Mucosa of rectum (tissue), 2 donors: Measurements from ENCODE around the gene RBMX.
"Not testable (repeated sequence)": the region's sequence is repeated elsewhere in the genome, so short reads cannot be mapped to it uniquely, and the experiment has no call there.

Experiments
- H3K27ac ChIP-seq, 2 donors: one replicate each; pipeline ENCODE4 v1.7.0; 2013; ENCODE audit warnings: inconsistent platforms in 2 of 2, low read depth in 2 of 2, low read length in 2 of 2
- H3K27me3 ChIP-seq, 2 donors: one replicate each; pipeline ENCODE4 v1.7.0; 2013; ENCODE audit warnings: low read length in 2 of 2; ENCODE audit not compliant: control insufficient read depth in 2 of 2, insufficient read depth in 2 of 2
- H3K36me3 ChIP-seq, 2 donors: one replicate each; pipeline ENCODE4 v1.7.0; 2013; ENCODE audit warnings: low read length in 2 of 2; ENCODE audit not compliant: control insufficient read depth in 2 of 2, insufficient read depth in 2 of 2
- H3K4me1 ChIP-seq, 2 donors: one replicate each; pipeline ENCODE4 v1.7.0; 2013; ENCODE audit warnings: low read length in 2 of 2, mild to moderate bottlenecking in 1 of 2; ENCODE audit not compliant: control insufficient read depth in 2 of 2, insufficient read depth in 2 of 2
- H3K4me3 ChIP-seq, 2 donors: one replicate each; pipeline ENCODE4 v1.7.0; 2013; ENCODE audit warnings: low read length in 2 of 2
- H3K9ac ChIP-seq, 2 donors: one replicate each; pipeline ENCODE4 v1.7.0; 2013; ENCODE audit warnings: low read length in 2 of 2, low read depth in 1 of 2, mild to moderate bottlenecking in 1 of 2
- H3K9me3 ChIP-seq, 2 donors: one replicate each; pipeline ENCODE4 v1.7.0; 2013; ENCODE audit warnings: low read length in 2 of 2; ENCODE audit not compliant: control insufficient read depth in 2 of 2
- donor health status: healthy.
- donor health status: Normal muscosa, but diverticular disease.

RBMX gene

GRCh38 chrX:136880452-136881013, at the start of gene RBMX:
TSS of gene RBMX (minus strand) at chrX:136880725. CDS start at chrX:136879427, 1,298 bp downstream.
- Histone ChIP-seq H3K4me3 (peak within 1 kb of the TSS; percentile 81 to 85), H3K9me3 (no peaks in the 10 kb centered on the region), H3K9ac (peak within 1 kb of the TSS; percentile 78 to 89), H3K36me3 (peaks cover 9 to 11% of the 10 kb centered on the region in 2 donors), H3K27ac (peak within 1 kb of the TSS; percentile 87 to 92), H3K27me3 (no peaks in the 10 kb centered on the region), H3K4me1 (no peaks in the 10 kb centered on the region)

GRCh38 chrX:136921438-136921837, 40.9 kb upstream of the RBMX start:
- H3K4me3 ChIP-seq, H3K36me3 ChIP-seq, H3K4me1 ChIP-seq, H3K27me3 ChIP-seq, H3K27ac ChIP-seq, H3K9ac ChIP-seq, H3K9me3 ChIP-seq: not testable (repeated sequence)

GRCh38 chrX:136920001-136920400, 39.5 kb upstream of the RBMX start:
- Histone ChIP-seq H3K27me3 (no peaks in the 10 kb centered on the region), H3K9ac (no peak overlapping the region), H3K27ac (no peak overlapping the region), H3K36me3 (no peaks in the 10 kb centered on the region), H3K4me1 (no peaks in the 10 kb centered on the region), H3K4me3 (no peak overlapping the region), H3K9me3 (no peaks in the 10 kb centered on the region)

- H3K9ac ChIP-seq: no peak overlapping the region
- no peak overlapping the region for H3K27ac ChIP-seq
- no peaks in the 10 kb centered on the region for H3K36me3 ChIP-seq
- H3K4me1 ChIP-seq: no peaks in the 10 kb centered on the region
- H3K27me3 ChIP-seq: no peaks in the 10 kb centered on the region
- H3K4me3 ChIP-seq: no peak overlapping the region
- no peaks in the 10 kb centered on the region for H3K9me3 ChIP-seq
Measured at GRCh38 chrX:136916827-136917226, 36.3 kb upstream of the RBMX start.

GRCh38 chrX:136911661-136912060, 31.1 kb upstream of the RBMX start:
- H3K27me3 ChIP-seq, H3K27ac ChIP-seq, H3K4me1 ChIP-seq, H3K9ac ChIP-seq, H3K36me3 ChIP-seq, H3K9me3 ChIP-seq, H3K4me3 ChIP-seq: not testable (repeated sequence)

- H3K4me1 ChIP-seq: peaks cover 0 to 5% of the 10 kb centered on the region in 2 donors
- no peak overlapping the region for H3K27ac ChIP-seq
- H3K9me3 ChIP-seq: no peaks in the 10 kb centered on the region
- no peaks in the 10 kb centered on the region for H3K27me3 ChIP-seq
- no peaks in the 10 kb centered on the region for H3K36me3 ChIP-seq
- H3K9ac ChIP-seq: no peak overlapping the region
- no peak overlapping the region for H3K4me3 ChIP-seq
Measured at GRCh38 chrX:136911253-136911652, 30.7 kb upstream of the RBMX start.

GRCh38 chrX:136910565-136911035, 30.1 kb upstream of the RBMX start:
- H3K36me3 ChIP-seq: no peaks in the 10 kb centered on the region
- H3K27ac ChIP-seq: no peak overlapping the region
- H3K4me1 ChIP-seq: peaks cover 0 to 5% of the 10 kb centered on the region in 2 donors
- H3K9me3 ChIP-seq: no peaks in the 10 kb centered on the region
- H3K4me3 ChIP-seq: peak overlapping the region in 1 of 2 donors; percentile 87
- H3K27me3 ChIP-seq: no peaks in the 10 kb centered on the region
- no peak overlapping the region for H3K9ac ChIP-seq

GRCh38 chrX:136909706-136910564, 29.4 kb upstream of the RBMX start:
- peak overlapping the region; percentile 87 to 96 for H3K4me3 ChIP-seq
- H3K4me1 ChIP-seq: peaks cover 0 to 5% of the 10 kb centered on the region in 2 donors
- H3K27ac ChIP-seq: peak overlapping the region; percentile 72 to 80
- no peaks in the 10 kb centered on the region for H3K36me3 ChIP-seq
- peak overlapping the region; percentile 65 to 70 for H3K9ac ChIP-seq
- H3K9me3 ChIP-seq: no peaks in the 10 kb centered on the region
- H3K27me3 ChIP-seq: no peaks in the 10 kb centered on the region

- Histone ChIP-seq H3K9me3 (no peaks in the 10 kb centered on the region), H3K27ac (peak overlapping the region; percentile 72 to 80), H3K36me3 (no peaks in the 10 kb centered on the region), H3K4me3 (peak overlapping the region; percentile 87 to 96), H3K4me1 (peaks cover 0 to 5% of the 10 kb centered on the region in 2 donors), H3K27me3 (no peaks in the 10 kb centered on the region), H3K9ac (peak overlapping the region; percentile 65 to 70)
Measured at GRCh38 chrX:136909119-136909705, 28.7 kb upstream of the RBMX start.

GRCh38 chrX:136907621-136908020, 27.1 kb upstream of the RBMX start:
- H3K9me3 ChIP-seq: no peaks in the 10 kb centered on the region
- H3K9ac ChIP-seq: no peak overlapping the region
- H3K4me3 ChIP-seq: no peak overlapping the region
- H3K4me1 ChIP-seq: peaks cover 0 to 5% of the 10 kb centered on the region in 2 donors
- no peaks in the 10 kb centered on the region for H3K36me3 ChIP-seq
- no peaks in the 10 kb centered on the region for H3K27me3 ChIP-seq
- H3K27ac ChIP-seq: no peak overlapping the region
